ENCODE measurements around the gene LRBA. TPM values are rescaled to one million over a fixed set of nuclear protein-coding genes. Genes with fewer than 3 reads are reported as not detected.

Gene LRBA
- total RNA-seq, 8 experiments from 2014 or later: 15.9 to 71.4 (median 24.7) TPM

- no peak overlapping the region for H3K27ac ChIP-seq
- no peaks in the 10 kb centered on the region for H3K4me1 ChIP-seq (replicated peaks in 1 of 2)
- peak in 1 of 8 experiments; percentile 57 for ATAC-seq (replicated peaks in 6 of 8)
- in situ Hi-C loops (cut with MboI; ENCODE audit: low pct_unique_long_range_greater_than_20kb in 2 of 9, low sequenced_read_pairs in 9 of 9, unreplicated experiment in 9 of 9): no loop called here
- no peak overlapping the region for H3K4me3 ChIP-seq
- WGBS, 10 experiments: 0 to 100% (median 86%) methylated on average over 1 to 2 of the region's 2 CpGs
Observed at GRCh38 chr4:150381036-150381435, 634.0 kb downstream of the LRBA start.

- no peak for ATAC-seq (replicated peaks in 6 of 8)
- Histone ChIP-seq H3K27ac (no peak overlapping the region), H3K4me1 (replicated peaks in 1 of 2) (no peaks in the 10 kb centered on the region), H3K4me3 (no peak overlapping the region)
- WGBS, 10 experiments: 50 to 100% (median 100%) methylated on average over 1 of the region's 1 CpG; no CpG with 5 or more reads in 5 of the 10 experiments
- in situ Hi-C loops (cut with MboI; ENCODE audit: low pct_unique_long_range_greater_than_20kb in 2 of 9, low sequenced_read_pairs in 9 of 9, unreplicated experiment in 9 of 9): no loop called here
Observed at GRCh38 chr4:150379454-150379853, 635.6 kb downstream of the LRBA start.

GRCh38 chr4:150375025-150375424, 640.1 kb downstream of the LRBA start:
- in situ Hi-C loops (cut with MboI; ENCODE audit: low pct_unique_long_range_greater_than_20kb in 2 of 9, low sequenced_read_pairs in 9 of 9, unreplicated experiment in 9 of 9): no loop called here
- Histone ChIP-seq H3K4me3 (no peak overlapping the region), H3K4me1 (replicated peaks in 1 of 2) (no peaks in the 10 kb centered on the region), H3K27ac (no peak overlapping the region)
- WGBS, 10 experiments: 53 to 100% (median 88%) methylated on average over 1 to 4 of the region's 4 CpGs; no CpG with 5 or more reads in 4 of the 10 experiments
- ATAC-seq (replicated peaks in 6 of 8): no peak

- 68 to 100% (median 100%) methylated on average over 1 of the region's 1 CpG; no CpG with 5 or more reads in 2 of the 10 experiments for WGBS, 10 experiments
- no peak overlapping the region for H3K27ac ChIP-seq
- in situ Hi-C loops (cut with MboI; ENCODE audit: low pct_unique_long_range_greater_than_20kb in 2 of 9, low sequenced_read_pairs in 9 of 9, unreplicated experiment in 9 of 9): no loop called here
- peaks cover 2 to 8% of the 10 kb centered on the region in 2 donors for H3K4me1 ChIP-seq (replicated peaks in 1 of 2)
- ATAC-seq (replicated peaks in 6 of 8): no peak
- H3K4me3 ChIP-seq: no peak overlapping the region
Observed at GRCh38 chr4:150371869-150372268, 643.2 kb downstream of the LRBA start.

GRCh38 chr4:150369434-150370380, 645.4 kb downstream of the LRBA start:
- WGBS, 10 experiments: 63 to 97% (median 81%) methylated on average over 1 to 3 of the region's 3 CpGs
- Histone ChIP-seq H3K27ac (no peak overlapping the region), H3K4me3 (no peak overlapping the region), H3K4me1 (replicated peaks in 1 of 2) (peaks cover 8 to 11% of the 10 kb centered on the region in 2 donors)
- in situ Hi-C loops (cut with MboI; ENCODE audit: low pct_unique_long_range_greater_than_20kb in 2 of 9, low sequenced_read_pairs in 9 of 9, unreplicated experiment in 9 of 9): no loop called here
- ATAC-seq (replicated peaks in 6 of 8): no peak

- Histone ChIP-seq H3K4me3 (no peak overlapping the region), H3K4me1 (replicated peaks in 1 of 2) (peaks cover 9 to 14% of the 10 kb centered on the region in 2 donors), H3K27ac (no peak overlapping the region)
- ATAC-seq (replicated peaks in 6 of 8): no peak
- in situ Hi-C loops (cut with MboI; ENCODE audit: low pct_unique_long_range_greater_than_20kb in 2 of 9, low sequenced_read_pairs in 9 of 9, unreplicated experiment in 9 of 9): no loop called here
Observed at GRCh38 chr4:150368667-150369066, 646.4 kb downstream of the LRBA start.

GRCh38 chr4:150367326-150367725, 647.8 kb downstream of the LRBA start:
- peaks cover 12 to 15% of the 10 kb centered on the region in 2 donors for H3K4me1 ChIP-seq (replicated peaks in 1 of 2)
- in situ Hi-C loops (cut with MboI; ENCODE audit: low pct_unique_long_range_greater_than_20kb in 2 of 9, low sequenced_read_pairs in 9 of 9, unreplicated experiment in 9 of 9): no loop called here
- H3K4me3 ChIP-seq: no peak overlapping the region
- no peak for ATAC-seq (replicated peaks in 6 of 8)
- H3K27ac ChIP-seq: no peak overlapping the region
- WGBS, 10 experiments: 17 to 95% (median 54%) methylated on average over 1 to 4 of the region's 4 CpGs

GRCh38 chr4:150366487-150366999, 648.5 kb downstream of the LRBA start:
- peak in 5 of 8 experiments; percentile 23 to 65 (median 45) for ATAC-seq (replicated peaks in 6 of 8)
- in situ Hi-C loops (cut with MboI; ENCODE audit: low pct_unique_long_range_greater_than_20kb in 2 of 9, low sequenced_read_pairs in 9 of 9, unreplicated experiment in 9 of 9): no loop called here
- WGBS, 10 experiments: 0 to 100% (median 29%) methylated on average over 1 to 2 of the region's 2 CpGs; no CpG with 5 or more reads in 3 of the 10 experiments
- Histone ChIP-seq H3K4me3 (no peak overlapping the region), H3K27ac (no peak overlapping the region), H3K4me1 (replicated peaks in 1 of 2) (peaks cover 12 to 15% of the 10 kb centered on the region in 2 donors)

- Histone ChIP-seq H3K4me3 (no peak overlapping the region), H3K4me1 (replicated peaks in 1 of 2) (peaks cover 12 to 15% of the 10 kb centered on the region in 2 donors), H3K27ac (no peak overlapping the region)
- in situ Hi-C loops (cut with MboI; ENCODE audit: low pct_unique_long_range_greater_than_20kb in 2 of 9, low sequenced_read_pairs in 9 of 9, unreplicated experiment in 9 of 9): no loop called here
- 0 to 100% (median 50%) methylated on average over 1 to 2 of the region's 2 CpGs; no CpG with 5 or more reads in 1 of the 10 experiments for WGBS, 10 experiments
- no peak for ATAC-seq (replicated peaks in 6 of 8)
Observed at GRCh38 chr4:150363721-150364688, 651.1 kb downstream of the LRBA start.

- in situ Hi-C loops (cut with MboI; ENCODE audit: low pct_unique_long_range_greater_than_20kb in 2 of 9, low sequenced_read_pairs in 9 of 9, unreplicated experiment in 9 of 9): no loop called here
- H3K27ac ChIP-seq: no peak overlapping the region
- ATAC-seq (replicated peaks in 6 of 8): no peak
- H3K4me1 ChIP-seq (replicated peaks in 1 of 2): peaks cover 2 to 3% of the 10 kb centered on the region in 2 donors
- no peak overlapping the region for H3K4me3 ChIP-seq
Observed at GRCh38 chr4:150358691-150359090, 656.4 kb downstream of the LRBA start.

- Histone ChIP-seq H3K4me1 (replicated peaks in 1 of 2) (no peaks in the 10 kb centered on the region), H3K27ac (no peak overlapping the region), H3K4me3 (no peak overlapping the region)
- WGBS, 10 experiments: 40 to 100% (median 93%) methylated on average over 1 of the region's 1 CpG; no CpG with 5 or more reads in 2 of the 10 experiments
- ATAC-seq (replicated peaks in 6 of 8): no peak
- in situ Hi-C loops (cut with MboI; ENCODE audit: low pct_unique_long_range_greater_than_20kb in 2 of 9, low sequenced_read_pairs in 9 of 9, unreplicated experiment in 9 of 9): no loop called here
Observed at GRCh38 chr4:150357829-150358228, 657.3 kb downstream of the LRBA start.

GRCh38 chr4:150355858-150356455, 659.1 kb downstream of the LRBA start:
- Histone ChIP-seq H3K27ac (no peak overlapping the region), H3K4me1 (replicated peaks in 1 of 2) (no peaks in the 10 kb centered on the region), H3K4me3 (no peak overlapping the region)
- ATAC-seq (replicated peaks in 6 of 8): no peak
- 80 to 100% (median 100%) methylated on average over 1 to 3 of the region's 3 CpGs; no CpG with 5 or more reads in 1 of the 10 experiments for WGBS, 10 experiments
- in situ Hi-C loops (cut with MboI; ENCODE audit: low pct_unique_long_range_greater_than_20kb in 2 of 9, low sequenced_read_pairs in 9 of 9, unreplicated experiment in 9 of 9): no loop called here
